Measurements from ENCODE around the gene CFDP1. TPM values are rescaled to one million over a fixed set of nuclear protein-coding genes. Genes with fewer than 3 reads are reported as not detected.

The CFDP1 gene
- polyA plus RNA-seq, 1 donor (not counting 4 experiments of a cell fraction or from before 2014, with no cell fraction given) = 42.1 TPM

DNA sequence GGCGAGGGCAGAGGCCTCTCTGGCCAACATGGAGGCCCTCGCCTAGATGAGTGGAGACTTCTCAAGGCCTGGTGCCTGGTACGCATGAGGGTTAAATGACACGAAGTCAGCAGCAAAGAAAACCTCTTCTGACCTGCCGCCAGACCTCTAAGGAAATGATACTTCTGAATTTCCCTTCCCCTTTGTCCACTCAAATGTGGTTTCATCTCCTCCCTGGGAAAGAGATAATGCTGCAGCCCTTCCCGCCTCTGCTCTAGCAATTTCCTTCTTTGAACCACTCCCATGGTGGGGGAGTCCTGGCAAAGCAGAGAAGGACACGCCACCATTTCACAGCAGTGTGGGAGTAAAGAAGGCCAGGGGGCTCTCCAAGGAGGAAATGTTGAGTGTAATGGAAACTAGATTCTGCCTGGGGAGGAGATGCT is 116.2 kb downstream of the CFDP1 start:
- Histone ChIP-seq H3K9me1 (ENCODE audit: control insufficient read depth, extremely low read depth, insufficient read depth, low read length) (no peaks in the 10 kb centered on the region), H3K4me3 (ENCODE audit: control insufficient read depth in 2 of 3, extremely low read depth in 1 of 3, insufficient read depth in 2 of 3, low read depth in 1 of 3, low read length in 3 of 3) (no peak overlapping the region), H4K20me1 (ENCODE audit: control insufficient read depth, extremely low read depth, insufficient read depth, low read length) (no peaks in the 10 kb centered on the region), H3K79me2 (ENCODE audit: control insufficient read depth, insufficient read depth, low read length) (no peaks in the 10 kb centered on the region), H3K9me3 (ENCODE audit: control insufficient read depth, low read depth, low read length) (no peaks in the 10 kb centered on the region), H3K9ac (ENCODE audit: control insufficient read depth, extremely low read depth, insufficient read depth, low read length) (no peak overlapping the region), H3K4me2 (ENCODE audit: control insufficient read depth, extremely low read depth, insufficient read depth, low read depth, low read length) (no peak overlapping the region), H3K27ac (ENCODE audit: control insufficient read depth, insufficient read depth, low read length) (no peak overlapping the region), H3K36me3 (ENCODE audit: control insufficient read depth in 2 of 2, extremely low read depth in 1 of 2, insufficient read depth in 2 of 2, low read length in 2 of 2) (peaks cover 0 to 1% of the 10 kb centered on the region in 2 experiments), H3K27me3 (ENCODE audit: control insufficient read depth, extremely low read depth, insufficient read depth, low read length) (no peaks in the 10 kb centered on the region), H3K4me1 (ENCODE audit: control insufficient read depth, extremely low read depth, insufficient read depth, low read length) (peaks cover 16% of the 10 kb centered on the region), H2AFZ (ENCODE audit: control insufficient read depth, low read length) (no peak overlapping the region)
- FAIRE-seq = no peak
- TF ChIP-seq, protein P1, sequence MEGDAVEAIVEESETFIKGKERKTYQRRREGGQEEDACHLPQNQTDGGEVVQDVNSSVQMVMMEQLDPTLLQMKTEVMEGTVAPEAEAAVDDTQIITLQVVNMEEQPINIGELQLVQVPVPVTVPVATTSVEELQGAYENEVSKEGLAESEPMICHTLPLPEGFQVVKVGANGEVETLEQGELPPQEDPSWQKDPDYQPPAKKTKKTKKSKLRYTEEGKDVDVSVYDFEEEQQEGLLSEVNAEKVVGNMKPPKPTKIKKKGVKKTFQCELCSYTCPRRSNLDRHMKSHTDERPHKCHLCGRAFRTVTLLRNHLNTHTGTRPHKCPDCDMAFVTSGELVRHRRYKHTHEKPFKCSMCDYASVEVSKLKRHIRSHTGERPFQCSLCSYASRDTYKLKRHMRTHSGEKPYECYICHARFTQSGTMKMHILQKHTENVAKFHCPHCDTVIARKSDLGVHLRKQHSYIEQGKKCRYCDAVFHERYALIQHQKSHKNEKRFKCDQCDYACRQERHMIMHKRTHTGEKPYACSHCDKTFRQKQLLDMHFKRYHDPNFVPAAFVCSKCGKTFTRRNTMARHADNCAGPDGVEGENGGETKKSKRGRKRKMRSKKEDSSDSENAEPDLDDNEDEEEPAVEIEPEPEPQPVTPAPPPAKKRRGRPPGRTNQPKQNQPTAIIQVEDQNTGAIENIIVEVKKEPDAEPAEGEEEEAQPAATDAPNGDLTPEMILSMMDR (optimal IDR thresholded peaks at IDR 0.05 in 1 of 3, IDR thresholded peaks at IDR 0.05 in 1 of 3, conservative IDR thresholded peaks at IDR 0.05 in 1 of 3; ENCODE audit: extremely low read depth in 1 of 3, insufficient read depth in 2 of 3, low read length in 3 of 3) = no peak
- no peak for TF ChIP-seq EZH2 (IDR thresholded peaks at IDR 0.05; ENCODE audit: low read length)
- dilution Hi-C loops (cut with MboI; ENCODE audit: extremely low pct_ligation_motif_present, low sequenced_read_pairs) = no loop called here
- DNase-seq (ENCODE audit: low read depth, low spot score) = no peak

DNA sequence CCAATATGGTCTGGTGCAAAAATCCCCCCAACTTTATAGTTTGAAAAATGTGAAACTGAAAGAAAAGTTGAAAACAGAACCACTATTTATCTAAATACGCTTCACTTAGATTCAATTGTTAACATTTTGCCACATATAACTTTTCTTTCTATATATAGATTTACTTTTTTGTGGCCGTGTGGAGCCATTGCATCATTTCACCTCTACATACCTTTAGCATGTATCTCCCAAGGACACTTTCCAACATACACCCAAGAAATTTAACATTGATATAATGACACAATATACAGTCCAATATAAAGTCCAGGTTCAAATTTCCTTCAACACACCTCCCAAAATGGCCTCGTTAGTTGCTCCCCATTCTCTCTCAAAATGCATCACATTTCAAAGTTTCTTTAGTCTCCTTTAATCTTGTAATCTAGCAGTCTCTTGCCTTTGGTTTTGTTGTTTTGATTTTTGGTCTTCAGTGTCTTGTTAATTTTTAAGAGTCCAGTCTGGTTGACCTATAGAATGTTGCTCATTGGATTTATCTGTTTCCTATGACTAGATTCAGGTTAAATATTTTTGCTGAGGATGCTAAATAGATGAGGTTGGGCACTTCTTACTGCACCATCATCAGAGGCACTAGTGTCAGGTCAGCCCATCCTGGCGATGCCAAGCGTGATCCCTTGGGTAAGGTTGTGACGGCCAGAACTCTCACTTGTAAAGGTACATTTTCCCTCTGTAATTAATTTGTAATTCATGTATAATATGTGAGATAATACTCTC is 117.6 kb downstream of the CFDP1 start:
- FAIRE-seq (no peak), DNase-seq (ENCODE audit: low read depth, low spot score) (no peak)
- Histone ChIP-seq H3K27me3 (ENCODE audit: control insufficient read depth, extremely low read depth, insufficient read depth, low read length) (no peaks in the 10 kb centered on the region), H3K36me3 (ENCODE audit: control insufficient read depth in 2 of 2, extremely low read depth in 1 of 2, insufficient read depth in 2 of 2, low read length in 2 of 2) (peaks cover 0 to 1% of the 10 kb centered on the region in 2 experiments), H2AFZ (ENCODE audit: control insufficient read depth, low read length) (no peak overlapping the region), H3K79me2 (ENCODE audit: control insufficient read depth, insufficient read depth, low read length) (no peaks in the 10 kb centered on the region), H3K4me2 (ENCODE audit: control insufficient read depth, extremely low read depth, insufficient read depth, low read depth, low read length) (no peak overlapping the region), H3K9me1 (ENCODE audit: control insufficient read depth, extremely low read depth, insufficient read depth, low read length) (no peaks in the 10 kb centered on the region), H3K9ac (ENCODE audit: control insufficient read depth, extremely low read depth, insufficient read depth, low read length) (no peak overlapping the region), H3K9me3 (ENCODE audit: control insufficient read depth, low read depth, low read length) (no peaks in the 10 kb centered on the region), H3K4me1 (ENCODE audit: control insufficient read depth, extremely low read depth, insufficient read depth, low read length) (peaks cover 14% of the 10 kb centered on the region), H3K27ac (ENCODE audit: control insufficient read depth, insufficient read depth, low read length) (no peak overlapping the region), H3K4me3 (ENCODE audit: control insufficient read depth in 2 of 3, extremely low read depth in 1 of 3, insufficient read depth in 2 of 3, low read depth in 1 of 3, low read length in 3 of 3) (no peak overlapping the region), H4K20me1 (ENCODE audit: control insufficient read depth, extremely low read depth, insufficient read depth, low read length) (no peaks in the 10 kb centered on the region)
- TF ChIP-seq EZH2 (IDR thresholded peaks at IDR 0.05; ENCODE audit: low read length) = no peak
- TF ChIP-seq, protein P1 (optimal IDR thresholded peaks at IDR 0.05 in 1 of 3, IDR thresholded peaks at IDR 0.05 in 1 of 3, conservative IDR thresholded peaks at IDR 0.05 in 1 of 3; ENCODE audit: extremely low read depth in 1 of 3, insufficient read depth in 2 of 3, low read length in 3 of 3) = no peak
- dilution Hi-C loops (cut with MboI; ENCODE audit: extremely low pct_ligation_motif_present, low sequenced_read_pairs) = no loop called here

Data from keratinocyte (primary cell).